GM11168 (cell line): Measurements from ENCODE around the gene TNIK.

Experiments used
- in situ Hi-C: fragments of 300-500 bp; cut with MboI; formaldehyde crosslinking; loops from one replicate; pipeline ENCODE4 v1.12.0; 2022; ENCODE audit warnings: low sequenced_read_pairs; ENCODE audit not compliant: unreplicated experiment

The TNIK gene

GRCh38 chr3:171044835-171045793, 415.1 kb downstream of the TNIK start:
- in situ Hi-C loops = loop anchor here (5.0 kb wide), 1 partner anchor 507 kb away; no protein-coding TSS in a partner anchor

- in situ Hi-C loops = no loop called here
Measured at GRCh38 chr3:171044384-171044783, 415.8 kb downstream of the TNIK start.

GRCh38 chr3:171039674-171040073, 420.5 kb downstream of the TNIK start:
- in situ Hi-C loops = no loop called here

GRCh38 chr3:171038342-171038741, 421.9 kb downstream of the TNIK start:
- in situ Hi-C loops = no loop called here

GRCh38 chr3:171028779-171029232, 431.4 kb downstream of the TNIK start:
- in situ Hi-C loops = no loop called here

- in situ Hi-C loops = no loop called here
Measured at GRCh38 chr3:171028025-171028778, 432.0 kb downstream of the TNIK start.

GRCh38 chr3:171026597-171027293, 433.5 kb downstream of the TNIK start, which contains the start of gene SLC2A2:
TSS of gene SLC2A2 (minus strand) at chr3:171026720. CDS start at chr3:171026670, 50 bp downstream.
- in situ Hi-C loops = no loop called here

GRCh38 chr3:171023566-171023965, 436.6 kb downstream of the TNIK start:
- in situ Hi-C loops = no loop called here

GRCh38 chr3:171021377-171021776, 438.8 kb downstream of the TNIK start:
- in situ Hi-C loops = no loop called here

GRCh38 chr3:171018156-171018935, 441.9 kb downstream of the TNIK start:
- in situ Hi-C loops = no loop called here

- in situ Hi-C loops = no loop called here
Measured at GRCh38 chr3:171013822-171014748, 446.1 kb downstream of the TNIK start.

GRCh38 chr3:171011873-171012336, 448.3 kb downstream of the TNIK start:
- in situ Hi-C loops = no loop called here
